GM10847 (cell line): ENCODE data around the gene EEF1E1.

ENCODE experiments used
- POLR2A ChIP-seq: IDR thresholded peaks from 2 replicates; pipeline ENCODE4 v1.6.1; 2011; ENCODE audit not compliant: insufficient read length; ENCODE audit errors: extremely low read depth

The EEF1E1 gene

GRCh38 chr6:8108031-8108660 is 5.8 kb upstream of the EEF1E1 start:
- TF ChIP-seq POLR2A: no peak

DNA sequence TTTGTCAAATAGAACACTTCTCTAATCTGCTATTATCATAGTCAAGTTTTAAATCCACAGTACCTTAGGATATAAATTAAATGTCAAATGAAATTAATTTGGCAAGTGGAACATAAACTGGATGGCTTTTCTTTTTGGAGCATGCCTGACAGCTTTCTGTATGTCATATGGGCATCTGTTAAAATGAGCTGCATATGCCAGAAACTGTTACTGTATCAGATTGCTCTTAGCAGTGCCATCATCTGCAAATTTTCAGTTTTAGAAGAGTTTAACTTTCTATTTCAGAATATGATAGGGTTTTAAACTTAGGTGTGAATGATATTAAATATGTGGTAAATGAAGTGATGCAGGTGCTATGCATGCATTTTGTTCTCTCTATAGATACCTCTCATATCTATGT is 3.4 kb upstream of the EEF1E1 start:
- no peak for TF ChIP-seq POLR2A

DNA sequence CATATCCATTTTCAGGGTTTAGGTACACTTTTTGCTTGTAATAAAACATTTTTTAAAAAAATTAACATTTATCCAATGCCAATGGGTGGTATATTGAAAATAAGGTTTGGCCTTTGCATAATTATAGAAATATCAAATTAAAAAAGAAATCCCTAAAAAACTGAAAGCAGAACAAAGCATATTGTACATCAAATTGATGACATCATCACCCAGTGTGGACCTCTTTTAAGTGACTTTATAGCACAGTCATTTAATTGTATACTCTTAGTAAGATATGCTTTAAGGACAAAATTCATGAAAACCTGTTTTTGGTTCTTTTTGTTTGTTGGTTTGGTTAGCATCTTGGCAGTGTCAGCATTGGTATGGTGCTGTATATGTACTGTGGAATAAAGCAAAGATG is 1.4 kb upstream of the EEF1E1 start:
- no peak for TF ChIP-seq POLR2A

DNA sequence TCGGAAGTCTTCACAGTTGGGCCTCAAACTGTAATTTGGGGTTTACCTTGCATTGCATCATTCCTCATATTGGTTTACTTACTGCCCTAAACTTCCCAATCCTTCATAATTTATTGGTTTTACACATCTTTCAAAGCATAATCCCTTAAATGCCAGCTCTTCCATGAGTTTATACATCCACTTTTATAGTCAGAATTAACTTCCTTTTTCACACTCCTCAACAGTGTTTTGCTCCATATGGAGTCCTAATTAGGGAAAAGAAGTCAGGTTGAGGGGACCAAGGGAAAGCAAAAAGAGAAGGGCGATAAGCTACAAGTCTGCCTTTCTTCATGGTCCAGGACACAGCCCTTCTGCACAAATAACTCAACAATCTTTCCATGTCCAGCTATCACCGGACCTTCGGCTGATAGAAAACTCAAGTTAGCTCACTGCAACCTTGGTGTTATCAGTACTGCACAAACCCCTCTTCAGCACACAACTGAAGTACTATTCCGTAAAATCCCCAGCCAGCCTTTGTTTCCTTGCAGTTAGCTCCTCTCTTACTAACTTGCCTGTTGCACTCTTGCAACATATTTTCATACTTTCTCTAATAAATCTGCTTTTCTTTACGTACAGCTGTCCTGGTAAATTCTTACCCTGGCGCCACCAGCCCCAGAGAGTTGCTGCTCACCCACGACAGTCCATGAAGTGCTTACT is 2.0 kb downstream of the EEF1E1 start:
- no peak for TF ChIP-seq POLR2A

DNA sequence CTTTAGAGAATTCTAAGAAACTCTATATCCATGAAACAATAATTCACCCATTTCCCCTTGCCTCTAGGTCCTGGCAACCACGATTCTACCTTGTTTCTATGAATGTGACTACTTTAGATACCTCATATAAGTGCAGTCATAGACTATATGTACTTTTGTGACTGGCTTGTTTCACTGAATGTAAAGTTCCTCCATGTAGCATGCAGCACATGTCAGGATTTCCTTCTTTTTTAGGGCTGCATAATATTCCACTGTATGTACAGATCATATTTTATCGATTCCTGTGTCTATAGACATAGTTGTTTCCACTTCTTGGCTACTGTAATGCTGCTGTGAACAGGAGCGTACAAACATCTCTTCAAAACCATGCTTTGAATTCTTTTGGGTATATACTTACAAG is 11.7 kb downstream of the EEF1E1 start:
- TF ChIP-seq POLR2A: no peak

DNA sequence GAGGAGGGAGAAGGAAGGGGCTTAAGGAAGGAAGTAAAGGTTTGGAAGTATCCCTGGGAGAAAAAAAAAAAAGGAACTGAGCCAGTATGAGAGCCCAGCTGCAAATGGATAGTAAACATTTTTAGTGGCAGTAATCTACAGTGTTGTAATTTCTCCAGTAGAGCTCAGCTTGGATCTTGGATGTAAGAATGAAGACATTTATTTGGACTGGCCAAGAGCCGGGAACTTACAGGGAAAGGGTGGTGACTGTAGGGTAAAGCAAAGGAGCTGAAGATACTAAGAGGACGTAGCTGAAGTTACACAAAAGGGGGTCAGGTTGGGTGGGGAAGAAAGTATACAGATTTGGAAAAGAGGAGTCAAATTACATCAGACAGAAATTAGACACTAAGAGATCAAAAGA is 13.5 kb downstream of the EEF1E1 start:
- no peak for TF ChIP-seq POLR2A

DNA sequence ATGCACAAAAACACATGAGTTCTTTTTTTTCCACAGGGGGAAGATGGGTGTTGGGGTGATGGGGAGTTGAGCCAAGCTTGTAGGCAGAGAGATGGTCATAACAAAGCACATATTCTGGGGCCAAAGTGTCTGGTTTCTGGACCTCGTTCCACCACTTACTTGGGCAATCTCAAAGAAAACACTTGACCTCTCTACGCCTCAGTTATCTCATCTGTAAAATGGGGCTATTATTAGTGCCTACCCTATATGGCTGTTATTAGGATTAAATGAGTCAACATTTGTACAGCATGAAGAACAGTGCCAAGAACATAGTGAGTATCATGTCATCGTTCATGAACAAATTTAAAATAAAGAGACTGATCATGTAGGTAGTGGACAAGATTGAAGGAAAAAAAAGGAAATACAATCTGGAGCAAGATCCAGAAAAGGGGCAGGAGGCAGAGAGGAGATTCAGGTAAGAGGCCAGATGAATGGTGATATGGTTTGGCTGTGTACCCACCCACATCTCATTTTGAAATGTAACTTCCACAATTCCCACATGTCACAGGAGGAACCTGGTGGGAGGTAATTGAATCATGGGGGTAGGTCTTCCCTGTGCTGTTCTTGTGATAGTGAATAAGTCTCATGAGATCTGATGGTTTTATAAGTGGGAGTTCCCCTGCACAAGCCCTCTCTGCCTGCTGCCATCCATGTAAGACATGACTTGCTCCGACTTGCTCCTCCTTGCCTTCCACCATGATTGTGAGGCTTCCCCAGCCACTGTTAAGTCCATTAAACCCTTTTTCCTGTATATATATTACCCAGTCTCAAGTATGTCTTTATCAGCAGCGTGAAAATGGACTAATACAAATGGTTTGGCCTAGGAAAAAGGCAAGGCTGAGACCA is 14.2 kb downstream of the EEF1E1 start:
- TF ChIP-seq POLR2A: no peak

DNA sequence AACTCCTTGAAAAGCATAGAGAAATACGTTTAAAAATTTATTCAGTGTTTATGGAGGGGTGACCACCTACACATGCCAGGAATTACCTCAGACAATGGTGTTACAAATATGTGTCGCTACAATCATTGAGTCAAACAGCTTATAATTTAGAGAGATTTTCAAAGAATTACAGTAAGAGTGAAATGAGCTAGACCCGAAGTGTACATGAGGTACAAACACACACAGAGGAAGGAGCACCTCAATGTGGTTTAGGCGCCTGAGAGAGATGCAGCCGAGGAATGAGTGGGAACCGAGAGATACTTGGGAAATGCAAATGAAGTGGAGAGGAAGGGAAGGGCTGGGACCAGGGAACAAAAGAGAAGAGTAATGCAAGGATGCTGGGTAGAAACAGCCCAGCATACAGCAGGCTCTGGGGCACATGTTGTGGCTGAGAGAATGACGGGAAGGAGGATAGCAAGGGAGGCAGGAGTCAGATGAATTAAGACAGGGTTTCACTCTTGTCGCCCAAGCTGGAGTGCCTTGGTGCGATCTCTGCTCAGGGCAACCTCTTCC is 15.5 kb downstream of the EEF1E1 start:
- no peak for TF ChIP-seq POLR2A

- no peak for TF ChIP-seq POLR2A
Observed at GRCh38 chr6:8085053-8085511, 17.3 kb downstream of the EEF1E1 start.

DNA sequence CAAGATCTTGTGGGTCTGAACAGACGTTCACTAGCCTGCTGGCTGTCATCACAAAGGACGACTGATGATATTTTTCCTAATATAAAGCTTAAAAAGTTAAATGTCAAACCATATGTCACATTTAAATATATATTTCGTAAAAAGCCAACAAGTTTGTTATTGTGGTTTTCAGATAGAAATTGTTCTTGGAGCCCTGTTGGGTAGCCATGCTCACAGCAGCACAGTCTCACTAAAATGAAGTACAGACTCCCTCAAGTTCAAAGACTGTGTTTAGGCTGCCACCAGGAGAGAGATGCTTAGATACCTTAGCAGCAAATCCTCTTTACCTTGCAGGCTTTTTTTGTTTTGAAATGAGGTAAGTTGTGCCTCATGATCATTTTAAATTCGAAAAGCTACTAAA is 17.8 kb downstream of the EEF1E1 start:
- TF ChIP-seq POLR2A: no peak

GRCh38 chr6:8082954-8083858 is 19.1 kb downstream of the EEF1E1 start:
- no peak for TF ChIP-seq POLR2A

- TF ChIP-seq POLR2A: no peak
Observed at GRCh38 chr6:8082572-8082953, 19.8 kb downstream of the EEF1E1 start.

DNA sequence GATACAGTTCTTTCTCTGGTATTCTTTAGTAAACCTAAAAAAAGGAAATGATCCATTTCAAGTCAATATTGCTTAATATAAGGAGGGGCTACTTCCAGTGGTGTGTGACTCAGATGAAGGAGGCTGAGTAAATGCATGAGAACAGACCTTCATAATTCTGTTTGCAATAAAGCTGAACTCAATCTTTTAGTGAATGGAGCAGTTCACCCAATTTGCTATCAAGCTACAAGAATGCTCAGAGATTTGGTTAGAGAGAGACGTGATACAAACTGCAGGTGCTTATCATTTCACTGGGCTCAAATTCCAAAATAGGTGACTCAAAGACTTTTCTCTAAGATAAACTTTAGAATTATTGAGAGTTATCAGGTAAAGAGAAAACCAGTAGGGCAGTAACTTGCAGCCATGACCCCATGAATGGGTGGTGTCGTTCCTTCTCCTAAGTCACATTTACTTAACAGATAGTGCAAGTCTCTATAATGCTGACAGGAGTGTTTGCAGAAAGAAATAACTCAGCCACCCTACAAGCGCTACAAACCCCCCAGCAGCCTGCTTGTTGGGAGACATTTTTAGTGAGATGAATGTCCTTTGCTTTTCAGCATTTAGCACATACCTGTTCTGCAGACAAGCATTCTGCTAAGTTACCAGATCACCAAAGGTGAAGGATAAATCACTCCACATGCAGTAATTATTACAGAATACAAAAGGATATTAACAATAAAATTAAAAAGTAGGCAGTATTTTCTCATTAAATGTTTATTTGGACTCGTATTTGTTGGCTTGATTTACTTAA is 21.8 kb downstream of the EEF1E1 start:
- no peak for TF ChIP-seq POLR2A

DNA sequence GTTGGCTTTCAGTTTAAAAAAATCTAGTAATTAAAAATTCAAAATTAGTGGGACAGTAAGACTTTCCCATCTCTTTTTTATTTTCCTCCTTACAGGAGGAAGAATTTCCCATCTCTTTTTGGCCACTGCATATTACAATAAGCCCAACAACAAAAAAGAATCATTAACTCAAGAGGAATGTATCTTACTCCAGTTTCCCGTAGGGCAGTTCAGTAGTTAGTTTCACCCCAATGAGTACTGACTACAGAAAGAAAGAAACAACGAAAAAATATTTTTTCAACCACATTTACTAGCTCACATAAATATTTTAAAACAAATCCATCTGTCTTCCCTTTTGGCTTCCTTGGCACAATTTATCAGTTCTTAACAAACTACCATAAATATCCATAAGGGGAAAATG is 23.2 kb downstream of the EEF1E1 start:
- TF ChIP-seq POLR2A: no peak

DNA sequence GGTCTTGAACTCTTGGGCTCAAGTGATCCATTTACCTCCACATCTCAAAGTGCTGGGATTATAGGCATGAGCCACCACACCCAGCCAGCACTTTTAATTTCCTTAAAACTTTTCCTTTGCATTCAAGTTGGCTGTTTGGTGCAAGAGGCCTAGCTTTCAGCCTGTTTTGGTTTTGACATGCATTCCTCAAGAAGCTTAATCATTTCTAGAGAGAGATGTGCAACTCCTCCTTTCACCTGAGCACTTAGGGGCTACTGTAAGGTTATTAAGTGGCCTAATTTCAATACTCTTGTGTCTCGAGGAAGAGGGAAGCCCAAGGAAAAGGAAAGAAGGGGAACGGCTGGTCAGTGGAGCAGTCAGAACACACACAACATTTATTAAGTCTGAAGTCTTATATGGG is 24.4 kb downstream of the EEF1E1 start:
- no peak for TF ChIP-seq POLR2A
